ENCODE measurements around the gene TMEM239. TPM values are rescaled to one million over a fixed set of nuclear protein-coding genes. Genes with fewer than 3 reads are reported as not detected.

The TMEM239 gene
- total RNA-seq, 1 donor from 2014 or later, result not detected

GRCh38 chr20:2858591-2858990 is 42.4 kb downstream of the TMEM239 start:
- no peak for TF ChIP-seq CTCF (conservative IDR thresholded peaks at IDR 0.05)
- no peak overlapping the region for H3K4me3 Mint-ChIP-seq
- H3K9me3 Mint-ChIP-seq, result no peaks in the 10 kb centered on the region
- no peak for DNase-seq (ENCODE audit: low read depth, low spot score)
- H3K4me1 Mint-ChIP-seq, result no peaks in the 10 kb centered on the region
- peak overlapping the region; percentile 84 for H3K27ac Mint-ChIP-seq (ENCODE audit: unreplicated experiment)
- H3K27me3 Mint-ChIP-seq (ENCODE audit: low read depth), result no peaks in the 10 kb centered on the region
- no peaks in the 10 kb centered on the region for H3K36me3 Mint-ChIP-seq (ENCODE audit: low read depth)

- H3K4me3 Mint-ChIP-seq, result no peak overlapping the region
- DNase-seq (ENCODE audit: low read depth, low spot score), result no peak
- no peaks in the 10 kb centered on the region for H3K36me3 Mint-ChIP-seq (ENCODE audit: low read depth)
- no peaks in the 10 kb centered on the region for H3K27me3 Mint-ChIP-seq (ENCODE audit: low read depth)
- H3K9me3 Mint-ChIP-seq, result no peaks in the 10 kb centered on the region
- no peaks in the 10 kb centered on the region for H3K4me1 Mint-ChIP-seq
- H3K27ac Mint-ChIP-seq (ENCODE audit: unreplicated experiment), result no peak overlapping the region
- TF ChIP-seq CTCF (conservative IDR thresholded peaks at IDR 0.05), result no peak
Observed at GRCh38 chr20:2859330-2860121, 43.4 kb downstream of the TMEM239 start.

GRCh38 chr20:2864626-2865025 is 48.5 kb downstream of the TMEM239 start:
- Mint-ChIP-seq H3K27me3 (ENCODE audit: low read depth) (no peaks in the 10 kb centered on the region), H3K27ac (ENCODE audit: unreplicated experiment) (no peak overlapping the region), H3K4me3 (no peak overlapping the region), H3K9me3 (no peaks in the 10 kb centered on the region), H3K36me3 (ENCODE audit: low read depth) (peaks cover 5% of the 10 kb centered on the region), H3K4me1 (peaks cover 24% of the 10 kb centered on the region)
- DNase-seq (ENCODE audit: low read depth, low spot score), result no peak
- TF ChIP-seq CTCF (conservative IDR thresholded peaks at IDR 0.05), result no peak

- Mint-ChIP-seq H3K27me3 (ENCODE audit: low read depth) (no peaks in the 10 kb centered on the region), H3K4me1 (peaks cover 24% of the 10 kb centered on the region), H3K4me3 (no peak overlapping the region), H3K9me3 (no peaks in the 10 kb centered on the region), H3K36me3 (ENCODE audit: low read depth) (peaks cover 5% of the 10 kb centered on the region), H3K27ac (ENCODE audit: unreplicated experiment) (no peak overlapping the region)
- TF ChIP-seq CTCF (conservative IDR thresholded peaks at IDR 0.05), result no peak
- no peak for DNase-seq (ENCODE audit: low read depth, low spot score)
Observed at GRCh38 chr20:2865101-2865500, 48.9 kb downstream of the TMEM239 start.

GRCh38 chr20:2865630-2866029 is 49.5 kb downstream of the TMEM239 start:
- no peaks in the 10 kb centered on the region for H3K9me3 Mint-ChIP-seq
- no peak for DNase-seq (ENCODE audit: low read depth, low spot score)
- peaks cover 30% of the 10 kb centered on the region for H3K4me1 Mint-ChIP-seq
- H3K4me3 Mint-ChIP-seq, result no peak overlapping the region
- no peaks in the 10 kb centered on the region for H3K27me3 Mint-ChIP-seq (ENCODE audit: low read depth)
- peaks cover 5% of the 10 kb centered on the region for H3K36me3 Mint-ChIP-seq (ENCODE audit: low read depth)
- TF ChIP-seq CTCF (conservative IDR thresholded peaks at IDR 0.05), result no peak
- H3K27ac Mint-ChIP-seq (ENCODE audit: unreplicated experiment), result no peak overlapping the region
